Endothelial cell (in vitro differentiated cells): ENCODE results near the gene KDM1A. TPM values are rescaled to one million over a fixed set of nuclear protein-coding genes. Genes with fewer than 3 reads are reported as not detected.
A peak's percentile ranks its signal among the peaks of the same experiment; 100 is the strongest.
"Not testable (repeated sequence)": the region's sequence is repeated elsewhere in the genome, so short reads cannot be mapped to it uniquely, and the experiment has no call there.

Experiments
- DNase-seq: peaks from one replicate; pipeline ENCODE4 v3.0.0; 2021; ENCODE audit warnings: low spot score
- H3K27ac Mint-ChIP-seq: one replicate; pipeline ENCODE4 v1.8.0; 2021; ENCODE audit warnings: mixed read lengths, inconsistent platforms; ENCODE audit not compliant: unreplicated experiment
- H3K27me3 Mint-ChIP-seq: one replicate; pipeline ENCODE4 v1.8.0; 2021; ENCODE audit warnings: mild to moderate bottlenecking, moderate library complexity, mixed read lengths, inconsistent platforms; ENCODE audit not compliant: unreplicated experiment
- H3K36me3 Mint-ChIP-seq: one replicate; pipeline ENCODE4 v1.8.0; 2021; ENCODE audit warnings: mild to moderate bottlenecking, low read depth, mixed read lengths, inconsistent platforms; ENCODE audit not compliant: unreplicated experiment
- H3K4me1 Mint-ChIP-seq: one replicate; pipeline ENCODE4 v1.8.0; 2021; ENCODE audit warnings: mild to moderate bottlenecking, mixed read lengths, inconsistent platforms; ENCODE audit not compliant: unreplicated experiment
- H3K4me3 Mint-ChIP-seq: one replicate; pipeline ENCODE4 v1.8.0; 2021; ENCODE audit warnings: mild to moderate bottlenecking, mixed read lengths, inconsistent platforms; ENCODE audit not compliant: unreplicated experiment
- H3K9me3 Mint-ChIP-seq: one replicate; pipeline ENCODE4 v1.8.0; 2021; ENCODE audit warnings: mixed read lengths, inconsistent platforms; ENCODE audit not compliant: unreplicated experiment
- CTCF ChIP-seq: fragments of 200-600 bp; sonication (generic); IDR thresholded peaks from one replicate; pipeline ENCODE4 v1.5.0; 2021; ENCODE audit warnings: antibody characterized with exemption; ENCODE audit not compliant: unreplicated experiment
- total RNA-seq: library from RNA; stranded (reverse); fragmentation: NEBNext Ultra II Directional; extraction: Animal tissue kit (Norgen Biotek cat#: 25700); gene quantifications from one replicate; pipeline ENCODE4 v1.2.1, GENCODE V29; 2021; ENCODE audit not compliant: unreplicated experiment

KDM1A gene
- total RNA-seq, 1 donor from 2014 or later = 105 TPM

GRCh38 chr1:23007106-23007505 is 12.2 kb upstream of the KDM1A start:
- TF ChIP-seq CTCF = no peak
- no peaks in the 10 kb centered on the region for H3K9me3 Mint-ChIP-seq
- no peaks in the 10 kb centered on the region for H3K4me1 Mint-ChIP-seq
- no peak overlapping the region for H3K27ac Mint-ChIP-seq
- no peak for DNase-seq
- no peak overlapping the region for H3K4me3 Mint-ChIP-seq
- no peaks in the 10 kb centered on the region for H3K36me3 Mint-ChIP-seq
- peaks cover 3% of the 10 kb centered on the region for H3K27me3 Mint-ChIP-seq

- DNase-seq = no peak
- no peak overlapping the region for H3K27ac Mint-ChIP-seq
- no peak overlapping the region for H3K4me3 Mint-ChIP-seq
- no peaks in the 10 kb centered on the region for H3K36me3 Mint-ChIP-seq
- TF ChIP-seq CTCF = no peak
- no peaks in the 10 kb centered on the region for H3K9me3 Mint-ChIP-seq
- no peaks in the 10 kb centered on the region for H3K27me3 Mint-ChIP-seq
- H3K4me1 Mint-ChIP-seq = no peaks in the 10 kb centered on the region
Measured at GRCh38 chr1:23008901-23009300, 10.4 kb upstream of the KDM1A start.

GRCh38 chr1:23010025-23010424 is 9.2 kb upstream of the KDM1A start:
- not testable (repeated sequence) for H3K27ac Mint-ChIP-seq, H3K4me1 Mint-ChIP-seq, H3K9me3 Mint-ChIP-seq, H3K36me3 Mint-ChIP-seq, H3K4me3 Mint-ChIP-seq, DNase-seq, H3K27me3 Mint-ChIP-seq

- Mint-ChIP-seq H3K9me3 (no peaks in the 10 kb centered on the region), H3K4me1 (peaks cover 6% of the 10 kb centered on the region), H3K36me3 (no peaks in the 10 kb centered on the region), H3K27me3 (peaks cover 6% of the 10 kb centered on the region), H3K4me3 (no peak overlapping the region), H3K27ac (no peak overlapping the region)
- DNase-seq = no peak
- no peak for TF ChIP-seq CTCF
Measured at GRCh38 chr1:23013657-23014056, 5.6 kb upstream of the KDM1A start.

- Mint-ChIP-seq H3K4me1 (peaks cover 20% of the 10 kb centered on the region), H3K36me3 (peaks cover 4% of the 10 kb centered on the region), H3K27me3 (peaks cover 8% of the 10 kb centered on the region), H3K9me3 (no peaks in the 10 kb centered on the region), H3K4me3 (peak overlapping the region; percentile 94), H3K27ac (peak overlapping the region; percentile 86)
- TF ChIP-seq CTCF = no peak
- no peak for DNase-seq
Measured at GRCh38 chr1:23018661-23019093, 591 bp upstream of the KDM1A start.
